ENCODE results near the gene FOS. TPM values are rescaled to one million over a fixed set of nuclear protein-coding genes. Genes with fewer than 3 reads are reported as not detected.

Gene FOS
- total and polyA plus RNA-seq, 2 of the 4 experiments (the other 2 are of a cell fraction) = 53.6 to 171 TPM

DNA sequence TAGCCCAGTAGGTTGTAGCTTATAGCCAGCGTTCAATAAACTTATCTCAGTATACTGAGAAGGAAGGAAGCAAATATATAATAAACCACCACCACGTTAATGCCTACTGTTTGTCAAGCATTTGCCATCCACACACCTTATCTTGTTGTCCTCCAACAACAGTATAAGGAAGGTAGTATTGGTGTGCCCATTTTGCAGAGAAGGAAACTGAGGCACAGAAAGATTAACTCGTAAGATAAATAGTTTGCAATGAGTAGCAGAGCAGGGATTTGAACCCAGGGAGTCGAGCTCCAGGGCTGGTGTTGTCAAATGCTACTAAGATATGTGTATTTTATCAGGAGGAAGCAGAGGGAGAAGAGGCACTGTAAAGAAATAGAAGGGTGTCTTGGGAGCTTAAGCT, 27.8 kb upstream of the FOS start:
- Histone ChIP-seq H3K4me1 (ENCODE audit: control insufficient read depth, insufficient read depth, low read length) (no peaks in the 10 kb centered on the region), H2AK5ac (ENCODE audit: low read depth, low read length) (no peak overlapping the region), H3K56ac (ENCODE audit: extremely low read depth, insufficient read depth, low read length) (no peak overlapping the region), H3K23ac (ENCODE audit: low read depth, low read length) (no peak overlapping the region), H4K8ac (ENCODE audit: low read depth in 2 of 2, low read length in 2 of 2) (no peak overlapping the region), H2AK9ac (replicated peaks; ENCODE audit: low read depth, low read length, poor library complexity) (no peak overlapping the region), H2BK5ac (ENCODE audit: low read depth, low read length, poor library complexity, severe bottlenecking) (no peak overlapping the region), H3K4ac (ENCODE audit: low read depth, low read length) (no peak overlapping the region), H3K9me1 (ENCODE audit: insufficient read depth, low read length) (no peaks in the 10 kb centered on the region), H4K5ac (ENCODE audit: low read depth, low read length) (no peak overlapping the region), H3K9ac (ENCODE audit: low read depth, low read length) (no peak overlapping the region), H2BK20ac (ENCODE audit: low read depth, low read length) (no peak overlapping the region), H3K27ac (ENCODE audit: insufficient read depth, low read length) (no peak overlapping the region), H4K91ac (ENCODE audit: insufficient read depth, low read depth, low read length) (no peak overlapping the region), H4K20me1 (ENCODE audit: insufficient read depth, low read length) (no peaks in the 10 kb centered on the region), H3K14ac (replicated peaks; ENCODE audit: low read depth, low read length) (no peak overlapping the region), H3K18ac (ENCODE audit: low read depth, low read length) (no peak overlapping the region), H3K36me3 (ENCODE audit: control insufficient read depth, insufficient read depth, low read length) (no peaks in the 10 kb centered on the region), H2BK15ac (ENCODE audit: low read depth, low read length) (no peak overlapping the region), H3K4me3 (ENCODE audit: insufficient read depth, low read depth, low read length) (no peak overlapping the region), H2AFZ (replicated peaks; ENCODE audit: low read length, poor library complexity) (no peak overlapping the region), H3K27me3 (ENCODE audit: control insufficient read depth, insufficient read depth, low read length) (peaks cover 10% of the 10 kb centered on the region; the same call in 1 of the 2 replicates), H3K9me3 (ENCODE audit: control insufficient read depth, insufficient read depth, low read length) (no peaks in the 10 kb centered on the region), H3K4me2 (ENCODE audit: low read depth, low read length) (no peak overlapping the region), H2BK120ac (ENCODE audit: low read depth, low read length) (no peak overlapping the region), H3K79me1 (ENCODE audit: low read depth in 1 of 2, low read length in 2 of 2) (no peaks in the 10 kb centered on the region)
- DNase-seq = no peak
- BruUV-seq (replicated peaks) = no TSS peak
- ChIA-PET POLR2A (ENCODE audit: unreplicated experiment) (no interaction called here), CTCF (no interaction called here)
- in situ Hi-C loops (cut with MboI; ENCODE audit: low sequenced_read_pairs) = no loop called here
- TF ChIP-seq SMC3 (IDR thresholded peaks at IDR 0.05; ENCODE audit: low read depth, low read length) = no peak
- no peak for TF ChIP-seq BHLHE40 (IDR thresholded peaks at IDR 0.05; ENCODE audit: low read depth, low read length)
- TF ChIP-seq, protein P1, sequence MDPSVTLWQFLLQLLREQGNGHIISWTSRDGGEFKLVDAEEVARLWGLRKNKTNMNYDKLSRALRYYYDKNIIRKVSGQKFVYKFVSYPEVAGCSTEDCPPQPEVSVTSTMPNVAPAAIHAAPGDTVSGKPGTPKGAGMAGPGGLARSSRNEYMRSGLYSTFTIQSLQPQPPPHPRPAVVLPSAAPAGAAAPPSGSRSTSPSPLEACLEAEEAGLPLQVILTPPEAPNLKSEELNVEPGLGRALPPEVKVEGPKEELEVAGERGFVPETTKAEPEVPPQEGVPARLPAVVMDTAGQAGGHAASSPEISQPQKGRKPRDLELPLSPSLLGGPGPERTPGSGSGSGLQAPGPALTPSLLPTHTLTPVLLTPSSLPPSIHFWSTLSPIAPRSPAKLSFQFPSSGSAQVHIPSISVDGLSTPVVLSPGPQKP (IDR thresholded peaks at IDR 0.05; ENCODE audit: borderline replicate concordance, low read depth, low read length) = no peak
- TF ChIP-seq NFE2L2 (IDR thresholded peaks at IDR 0.05; ENCODE audit: low read depth, low read length) = no peak
- TF ChIP-seq MXI1 (IDR thresholded peaks at IDR 0.05; ENCODE audit: borderline replicate concordance, low read depth, low read length) = no peak
- TF ChIP-seq MAFK (IDR thresholded peaks at IDR 0.05; ENCODE audit: low read depth, low read length) = no peak
- no peak for TF ChIP-seq POLR2A (IDR thresholded peaks at IDR 0.05; ENCODE audit: low read depth, low read length)
- TF ChIP-seq FOS (IDR thresholded peaks at IDR 0.05; ENCODE audit: low read depth, low read length) = no peak
- TF ChIP-seq MAZ (IDR thresholded peaks at IDR 0.05; ENCODE audit: borderline replicate concordance, low read depth, low read length) = no peak
- WGBS, 2 experiments (ENCODE audit: extremely low coverage in 2 of 2, insufficient read length in 1 of 2) = no CpG with 5 or more reads among the region's 4 CpGs
- dilution Hi-C loops (cut with HindIII; ENCODE audit: low sequenced_read_pairs, unreplicated experiment) = no loop called here
- intact Hi-C loops (cut with micrococcal nuclease) = no loop called here
- ATAC-seq (ENCODE audit: low read depth) = no peak

All from IMR-90 (cell line).